B cell (primary cell): Measurements from ENCODE around the gene BAZ1B.

Experiments
- CTCF ChIP-seq: fragments of 200-600 bp; IDR thresholded peaks from one replicate; pipeline ENCODE4 v1.8.0; 2022; ENCODE audit warnings: antibody characterized with exemption, mild to moderate bottlenecking
- EZH2 ChIP-seq: IDR thresholded peaks from 2 replicates; pipeline ENCODE4 v1.6.1; 2012; ENCODE audit warnings: borderline replicate concordance, low read depth, mild to moderate bottlenecking, moderate library complexity, low read length; ENCODE audit not compliant: insufficient read depth, poor library complexity, severe bottlenecking

- TF ChIP-seq CTCF (no peak), EZH2 (no peak)
Observed at GRCh38 chr7:73442222-73442902, 79.7 kb downstream of the BAZ1B start.
